WI38 (cell line): ENCODE data around the gene PLXNC1.

Experiments used
- H3K4me3 ChIP-seq: 2 replicates; pipeline ENCODE4 v1.5.1; 2011; ENCODE audit warnings: low read depth, mild to moderate bottlenecking, control low read depth, low read length
- TF ChIP-seq, protein P1 (sequence below): IDR thresholded peaks from 2 replicates; pipeline ENCODE4 v1.5.1; 2012; ENCODE audit warnings: low read depth, mild to moderate bottlenecking, control low read depth, low read length

PLXNC1 gene

DNA sequence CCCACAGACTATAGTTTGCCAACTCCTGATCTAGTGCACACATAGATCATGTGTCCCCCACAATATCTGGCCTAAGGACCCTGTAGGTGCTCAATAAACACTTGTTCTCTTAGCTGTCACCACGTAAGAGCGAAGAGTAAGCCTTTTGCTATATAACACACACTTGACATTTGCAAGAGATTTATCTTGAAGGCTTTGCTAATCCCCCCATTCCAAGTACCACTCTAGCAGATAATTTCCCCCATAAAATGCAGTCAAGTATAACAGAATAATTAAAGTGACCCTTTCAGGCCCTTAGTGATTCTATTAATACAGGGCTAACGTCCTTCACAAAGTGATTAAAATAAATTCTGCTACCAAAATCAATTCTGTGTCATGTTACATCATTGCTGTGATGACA, 87.5 kb downstream of the PLXNC1 start:
- H3K4me3 ChIP-seq, result no peak overlapping the region
- TF ChIP-seq, protein P1, sequence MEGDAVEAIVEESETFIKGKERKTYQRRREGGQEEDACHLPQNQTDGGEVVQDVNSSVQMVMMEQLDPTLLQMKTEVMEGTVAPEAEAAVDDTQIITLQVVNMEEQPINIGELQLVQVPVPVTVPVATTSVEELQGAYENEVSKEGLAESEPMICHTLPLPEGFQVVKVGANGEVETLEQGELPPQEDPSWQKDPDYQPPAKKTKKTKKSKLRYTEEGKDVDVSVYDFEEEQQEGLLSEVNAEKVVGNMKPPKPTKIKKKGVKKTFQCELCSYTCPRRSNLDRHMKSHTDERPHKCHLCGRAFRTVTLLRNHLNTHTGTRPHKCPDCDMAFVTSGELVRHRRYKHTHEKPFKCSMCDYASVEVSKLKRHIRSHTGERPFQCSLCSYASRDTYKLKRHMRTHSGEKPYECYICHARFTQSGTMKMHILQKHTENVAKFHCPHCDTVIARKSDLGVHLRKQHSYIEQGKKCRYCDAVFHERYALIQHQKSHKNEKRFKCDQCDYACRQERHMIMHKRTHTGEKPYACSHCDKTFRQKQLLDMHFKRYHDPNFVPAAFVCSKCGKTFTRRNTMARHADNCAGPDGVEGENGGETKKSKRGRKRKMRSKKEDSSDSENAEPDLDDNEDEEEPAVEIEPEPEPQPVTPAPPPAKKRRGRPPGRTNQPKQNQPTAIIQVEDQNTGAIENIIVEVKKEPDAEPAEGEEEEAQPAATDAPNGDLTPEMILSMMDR, result no peak

DNA sequence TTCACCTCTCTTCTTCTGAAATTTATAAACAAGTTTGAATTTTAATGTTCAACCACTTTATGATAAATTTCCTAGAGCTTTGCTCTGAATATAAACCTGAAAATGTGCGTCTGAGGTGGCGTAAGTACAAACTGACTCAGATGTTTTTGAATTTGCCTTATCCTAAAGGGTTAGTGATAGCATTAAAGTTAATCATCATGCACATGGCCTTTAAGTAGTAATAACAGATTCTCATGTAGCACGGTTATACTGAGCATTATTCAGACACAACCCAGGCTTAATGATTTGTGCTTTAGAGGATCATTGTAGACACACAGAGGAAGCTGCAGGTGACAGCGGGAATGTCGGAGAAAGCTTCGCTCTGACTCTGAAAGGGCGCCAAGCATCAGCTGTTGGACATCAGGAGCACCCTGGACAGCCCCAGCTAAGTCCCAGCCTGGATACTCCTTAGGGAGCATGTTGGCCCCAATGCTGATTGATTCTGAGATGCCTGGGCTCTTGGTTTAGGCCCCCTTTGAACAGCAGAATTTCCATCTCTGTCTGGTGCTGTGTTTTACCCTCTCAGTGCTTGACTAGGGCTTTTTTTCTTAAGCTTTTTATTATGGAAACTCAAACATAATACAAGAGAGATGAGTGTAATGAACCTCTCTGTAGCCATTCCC, 91.1 kb downstream of the PLXNC1 start:
- TF ChIP-seq, protein P1, result no peak
- no peak overlapping the region for H3K4me3 ChIP-seq

DNA sequence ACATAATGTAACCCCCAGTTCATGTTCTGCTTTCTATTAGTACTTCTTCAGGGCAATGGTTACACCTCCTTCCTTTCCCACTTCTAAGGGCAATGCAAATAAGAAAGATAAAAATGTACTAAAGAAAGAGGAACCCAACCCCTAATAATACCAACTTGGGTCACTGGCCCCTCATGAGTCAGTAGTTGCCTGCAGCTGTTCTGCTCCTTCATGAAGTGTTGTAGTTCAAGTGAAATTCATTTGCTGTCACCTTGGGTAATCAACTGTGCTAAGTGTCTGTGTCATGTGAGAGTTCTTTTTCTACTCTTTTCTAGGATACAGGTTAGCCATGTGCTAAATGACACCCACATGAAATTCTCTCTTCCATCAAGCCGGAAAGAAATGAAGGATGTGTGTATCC, 91.8 kb downstream of the PLXNC1 start:
- H3K4me3 ChIP-seq, result no peak overlapping the region
- TF ChIP-seq, protein P1, result no peak

DNA sequence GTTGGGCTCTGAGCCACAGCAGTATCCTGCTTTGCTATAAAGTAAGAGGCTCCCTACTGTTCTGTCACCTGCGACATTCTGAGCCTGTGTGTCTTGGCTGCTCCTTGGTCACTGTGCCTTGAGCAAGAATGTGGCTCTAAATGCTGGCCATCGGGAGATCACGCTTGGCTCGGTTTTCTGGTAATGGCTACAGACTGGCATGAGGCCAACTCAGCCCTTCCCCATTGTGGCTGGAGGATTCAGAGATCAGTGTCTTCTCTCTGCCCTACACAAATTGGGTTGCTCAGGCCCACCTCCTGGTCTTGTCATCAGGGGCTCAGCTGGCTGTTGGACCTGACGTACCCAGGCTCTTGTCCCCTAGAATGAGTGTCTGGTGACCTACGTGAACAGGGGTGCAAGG, 94.5 kb downstream of the PLXNC1 start:
- no peak overlapping the region for H3K4me3 ChIP-seq
- TF ChIP-seq, protein P1, result no peak

DNA sequence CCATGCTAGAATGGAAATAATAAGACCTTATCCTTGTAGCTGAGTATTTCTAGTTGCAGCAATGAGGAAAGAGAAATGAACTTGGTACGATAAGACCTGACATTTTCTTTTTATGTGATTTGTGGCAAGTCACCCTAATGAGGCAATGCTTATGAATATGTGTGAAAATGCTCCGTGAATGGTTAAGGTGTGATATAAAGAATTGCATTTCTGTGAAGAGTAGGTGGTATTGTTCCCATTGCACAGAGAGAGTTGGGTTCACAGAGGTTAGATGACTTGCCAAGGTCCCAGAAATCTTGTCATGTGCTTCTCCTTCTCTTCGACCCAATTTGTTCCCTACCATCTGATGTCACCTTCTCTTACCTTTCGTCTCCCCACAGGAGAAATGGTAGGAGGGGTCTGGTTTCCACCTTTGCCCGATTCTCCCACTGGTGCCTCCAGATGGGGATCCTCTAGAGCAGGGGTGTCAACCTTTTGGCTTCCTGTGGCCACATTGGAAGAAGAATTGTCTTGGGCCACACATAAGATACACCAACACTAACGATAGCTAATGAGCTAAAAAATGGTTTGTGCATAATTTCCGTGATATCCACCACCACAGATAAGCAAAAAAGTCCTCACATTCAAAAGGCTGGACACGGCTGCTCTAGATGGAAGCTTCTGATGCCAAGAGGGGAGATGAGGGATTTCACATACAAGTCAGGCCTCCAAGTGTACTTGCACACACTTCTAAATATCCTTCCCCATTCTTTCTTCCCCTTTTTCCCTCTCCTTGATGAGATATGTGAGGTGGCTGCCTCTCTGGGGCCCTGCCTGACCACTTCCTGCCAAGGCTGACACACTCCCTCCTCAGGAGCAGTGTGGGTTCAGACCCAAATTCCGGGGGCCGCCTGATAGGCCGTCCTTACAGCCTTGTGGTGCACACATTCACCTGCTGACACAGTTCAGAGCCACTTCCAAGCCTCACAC, 96.1 kb downstream of the PLXNC1 start:
- no peak overlapping the region for H3K4me3 ChIP-seq
- TF ChIP-seq, protein P1, result no peak

DNA sequence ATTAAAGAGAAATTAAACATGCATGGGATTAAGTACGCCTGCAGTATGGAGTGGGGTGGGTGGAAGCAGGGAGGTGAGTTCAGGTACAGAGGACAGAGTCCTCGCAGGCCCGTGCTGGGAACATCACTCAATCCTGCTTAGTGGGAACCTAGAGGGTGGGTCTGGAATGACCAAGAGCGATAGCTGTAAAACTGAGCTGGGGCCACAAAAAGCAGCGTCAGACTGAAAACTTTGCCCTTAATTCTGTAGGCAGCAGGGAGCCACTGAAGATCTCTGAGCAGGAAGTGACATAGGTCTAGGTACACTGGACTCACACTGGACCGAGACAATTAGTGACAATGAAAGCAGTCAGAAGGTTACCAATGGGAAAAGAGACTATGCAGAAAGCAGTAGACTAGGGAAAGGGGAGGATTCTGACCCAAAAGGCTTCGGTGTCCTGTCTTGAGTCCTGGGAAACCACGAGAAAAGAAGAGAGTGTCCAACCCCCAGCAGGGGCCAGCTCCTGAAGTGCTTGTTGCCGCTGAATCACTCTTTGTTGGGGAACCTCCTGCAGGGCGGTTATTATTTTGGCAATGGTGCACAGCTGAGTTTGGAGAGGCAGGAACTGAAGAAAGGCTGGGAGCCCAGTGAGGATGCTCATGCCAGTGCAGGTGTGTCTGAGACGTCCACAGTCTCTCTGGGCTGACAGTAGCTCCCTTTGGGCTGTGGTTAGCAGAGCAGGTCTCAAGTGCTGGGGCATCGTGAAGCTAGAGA, 97.4 kb downstream of the PLXNC1 start:
- TF ChIP-seq, protein P1, result no peak
- no peak overlapping the region for H3K4me3 ChIP-seq
